Parathyroid adenoma (tissue), 2 donors: ENCODE data around the gene CLIP3.

Experiments
- H2AFZ ChIP-seq: fragments of 300-600 bp; sonication (generic); one replicate; pipeline ENCODE4 v1.7.0; 2017; ENCODE audit warnings: antibody characterized with exemption, mild to moderate bottlenecking
- H3K27ac ChIP-seq: fragments of 300-600 bp; sonication (generic); one replicate; pipeline ENCODE4 v1.7.0; 2017
- H3K27me3 ChIP-seq: fragments of 300-600 bp; sonication (generic); one replicate; pipeline ENCODE4 v1.7.0; 2017; ENCODE audit warnings: low read length; ENCODE audit not compliant: control insufficient read depth, insufficient read depth
- H3K36me3 ChIP-seq: fragments of 300-600 bp; sonication (generic); one replicate; pipeline ENCODE4 v1.7.0; 2017; ENCODE audit warnings: low read length; ENCODE audit not compliant: control insufficient read depth, insufficient read depth
- H3K4me1 ChIP-seq: fragments of 300-600 bp; sonication (generic); one replicate; pipeline ENCODE4 v1.7.0; 2017; ENCODE audit warnings: control low read depth
- H3K4me2 ChIP-seq: fragments of 300-600 bp; sonication (generic); one replicate; pipeline ENCODE4 v1.7.0; 2017; ENCODE audit warnings: low read length
- H3K4me3 ChIP-seq: fragments of 300-600 bp; sonication (generic); one replicate; pipeline ENCODE4 v1.7.0; 2017; ENCODE audit warnings: low read depth, low read length
- H3K79me2 ChIP-seq: fragments of 300-600 bp; sonication (generic); one replicate; pipeline ENCODE4 v1.7.0; 2017; ENCODE audit warnings: control low read depth
- H3K9ac ChIP-seq: fragments of 300-600 bp; sonication (generic); one replicate; pipeline ENCODE4 v1.7.0; 2017; ENCODE audit warnings: mild to moderate bottlenecking
- H3K9me3 ChIP-seq: fragments of 300-600 bp; sonication (generic); one replicate; pipeline ENCODE4 v1.7.0; 2017; ENCODE audit warnings: low read length; ENCODE audit not compliant: control insufficient read depth
- TF ChIP-seq, protein P1 (sequence below): fragments of 300-600 bp; sonication (generic); IDR thresholded peaks from one replicate; pipeline ENCODE4 v1.7.0; 2017; ENCODE audit warnings: antibody characterized with exemption, mild to moderate bottlenecking
- donor health status: primary hyperparathyroidism.

The CLIP3 gene

DNA sequence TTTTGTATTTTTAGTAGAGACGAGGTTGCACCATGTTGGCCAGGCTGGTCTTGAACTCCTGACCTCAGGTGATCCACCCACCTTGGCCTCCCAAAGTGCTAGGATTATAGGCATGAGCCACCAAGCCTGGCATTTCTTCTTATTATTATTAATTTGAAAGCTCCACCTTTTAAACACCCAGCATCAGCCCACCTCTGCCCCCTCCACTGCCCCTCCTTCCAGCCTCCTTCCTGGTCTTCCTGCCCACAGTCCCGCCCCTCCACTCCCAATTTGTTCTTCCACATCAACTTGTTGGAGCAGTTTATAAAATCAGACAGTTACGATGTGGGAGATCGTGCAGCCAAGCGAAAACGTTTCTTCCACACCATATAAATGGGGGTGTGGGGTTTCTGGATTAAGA, 7.8 kb upstream of the CLIP3 start:
- Histone ChIP-seq H2AFZ (no peak overlapping the region), H3K27me3 (no peaks in the 10 kb centered on the region), H3K4me1 (no peaks in the 10 kb centered on the region), H3K9me3 (no peaks in the 10 kb centered on the region), H3K79me2 (peaks cover 7% of the 10 kb centered on the region), H3K27ac (no peak overlapping the region), H3K4me3 (no peak overlapping the region), H3K9ac (no peak overlapping the region), H3K4me2 (no peak overlapping the region), H3K36me3 (no peaks in the 10 kb centered on the region)
- TF ChIP-seq, protein P1, sequence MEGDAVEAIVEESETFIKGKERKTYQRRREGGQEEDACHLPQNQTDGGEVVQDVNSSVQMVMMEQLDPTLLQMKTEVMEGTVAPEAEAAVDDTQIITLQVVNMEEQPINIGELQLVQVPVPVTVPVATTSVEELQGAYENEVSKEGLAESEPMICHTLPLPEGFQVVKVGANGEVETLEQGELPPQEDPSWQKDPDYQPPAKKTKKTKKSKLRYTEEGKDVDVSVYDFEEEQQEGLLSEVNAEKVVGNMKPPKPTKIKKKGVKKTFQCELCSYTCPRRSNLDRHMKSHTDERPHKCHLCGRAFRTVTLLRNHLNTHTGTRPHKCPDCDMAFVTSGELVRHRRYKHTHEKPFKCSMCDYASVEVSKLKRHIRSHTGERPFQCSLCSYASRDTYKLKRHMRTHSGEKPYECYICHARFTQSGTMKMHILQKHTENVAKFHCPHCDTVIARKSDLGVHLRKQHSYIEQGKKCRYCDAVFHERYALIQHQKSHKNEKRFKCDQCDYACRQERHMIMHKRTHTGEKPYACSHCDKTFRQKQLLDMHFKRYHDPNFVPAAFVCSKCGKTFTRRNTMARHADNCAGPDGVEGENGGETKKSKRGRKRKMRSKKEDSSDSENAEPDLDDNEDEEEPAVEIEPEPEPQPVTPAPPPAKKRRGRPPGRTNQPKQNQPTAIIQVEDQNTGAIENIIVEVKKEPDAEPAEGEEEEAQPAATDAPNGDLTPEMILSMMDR, result no peak

DNA sequence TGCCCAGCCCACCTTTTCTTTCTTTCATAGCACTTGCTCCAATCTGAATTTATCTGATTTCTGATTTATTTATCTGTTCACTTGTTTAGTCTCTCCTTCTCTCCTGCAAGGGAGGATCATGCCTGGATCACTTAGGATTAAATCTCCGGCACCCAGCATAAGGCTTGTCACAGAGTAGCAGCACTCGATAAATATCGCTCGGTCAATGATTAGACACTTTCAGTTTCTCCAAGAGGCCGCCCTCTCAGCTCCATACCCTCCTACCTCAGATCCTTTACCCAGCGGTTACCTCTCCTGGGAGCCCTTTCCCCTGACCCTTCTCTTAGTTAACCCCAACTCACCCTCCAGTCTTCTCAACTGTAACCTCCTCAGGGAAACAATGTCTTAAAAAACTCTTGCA, 1.4 kb downstream of the CLIP3 start:
- Histone ChIP-seq H3K4me2 (no peak overlapping the region), H3K9ac (no peak overlapping the region), H3K4me1 (peaks cover 3% of the 10 kb centered on the region), H3K36me3 (no peaks in the 10 kb centered on the region), H3K27me3 (no peaks in the 10 kb centered on the region), H3K4me3 (no peak overlapping the region), H2AFZ (no peak overlapping the region), H3K9me3 (no peaks in the 10 kb centered on the region), H3K27ac (no peak overlapping the region), H3K79me2 (no peaks in the 10 kb centered on the region)
- TF ChIP-seq, protein P1, result no peak

DNA sequence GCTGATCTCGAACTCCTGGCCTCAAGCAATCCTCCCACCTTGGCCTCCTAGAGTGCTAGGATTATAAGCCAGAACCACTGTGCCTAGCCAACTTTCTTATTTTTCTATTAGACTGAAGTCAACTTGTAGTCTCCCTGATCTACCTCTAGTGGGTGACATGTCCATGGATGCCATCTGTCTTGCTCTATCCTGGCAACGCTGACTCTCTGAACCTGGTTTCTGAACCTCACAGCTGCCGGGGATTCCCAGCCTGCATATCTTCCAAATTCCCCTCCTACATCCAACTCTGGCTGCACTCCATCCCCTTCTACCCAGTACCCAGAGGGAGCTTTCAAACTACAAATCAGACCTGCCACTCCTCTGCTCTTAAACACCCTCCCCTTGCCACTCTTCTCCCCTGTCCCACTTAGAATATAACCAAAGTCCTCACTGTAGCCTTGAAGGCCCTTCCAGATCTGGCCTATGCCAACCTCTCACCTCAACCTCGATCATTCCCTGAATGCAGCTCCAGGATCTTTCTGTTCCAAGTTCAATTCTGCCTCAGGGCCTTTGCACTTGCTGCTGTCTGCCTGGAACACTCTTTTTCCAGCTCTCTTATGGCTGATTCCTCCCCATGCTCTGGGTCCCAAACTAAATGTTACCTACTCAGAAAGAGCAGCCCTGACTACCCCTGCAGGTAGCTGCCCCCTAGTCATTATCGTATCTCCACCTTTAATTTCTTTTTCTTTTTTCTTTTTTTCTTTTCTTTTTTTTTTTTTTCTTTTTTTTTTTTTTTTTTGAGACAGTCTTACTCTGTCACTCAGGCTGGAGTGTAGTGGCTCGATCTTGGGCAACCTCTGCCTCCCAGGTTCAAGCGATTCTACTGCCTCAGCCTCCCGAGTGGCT, 2.2 kb downstream of the CLIP3 start:
- H3K79me2 ChIP-seq, result no peaks in the 10 kb centered on the region
- no peaks in the 10 kb centered on the region for H3K36me3 ChIP-seq
- TF ChIP-seq, protein P1, result peak; percentile 15
- no peak overlapping the region for H3K27ac ChIP-seq
- H3K9ac ChIP-seq, result no peak overlapping the region
- no peak overlapping the region for H3K4me3 ChIP-seq
- no peak overlapping the region for H2AFZ ChIP-seq
- H3K9me3 ChIP-seq, result no peaks in the 10 kb centered on the region
- no peaks in the 10 kb centered on the region for H3K27me3 ChIP-seq
- no peak overlapping the region for H3K4me2 ChIP-seq
- H3K4me1 ChIP-seq, result peaks cover 3% of the 10 kb centered on the region

DNA sequence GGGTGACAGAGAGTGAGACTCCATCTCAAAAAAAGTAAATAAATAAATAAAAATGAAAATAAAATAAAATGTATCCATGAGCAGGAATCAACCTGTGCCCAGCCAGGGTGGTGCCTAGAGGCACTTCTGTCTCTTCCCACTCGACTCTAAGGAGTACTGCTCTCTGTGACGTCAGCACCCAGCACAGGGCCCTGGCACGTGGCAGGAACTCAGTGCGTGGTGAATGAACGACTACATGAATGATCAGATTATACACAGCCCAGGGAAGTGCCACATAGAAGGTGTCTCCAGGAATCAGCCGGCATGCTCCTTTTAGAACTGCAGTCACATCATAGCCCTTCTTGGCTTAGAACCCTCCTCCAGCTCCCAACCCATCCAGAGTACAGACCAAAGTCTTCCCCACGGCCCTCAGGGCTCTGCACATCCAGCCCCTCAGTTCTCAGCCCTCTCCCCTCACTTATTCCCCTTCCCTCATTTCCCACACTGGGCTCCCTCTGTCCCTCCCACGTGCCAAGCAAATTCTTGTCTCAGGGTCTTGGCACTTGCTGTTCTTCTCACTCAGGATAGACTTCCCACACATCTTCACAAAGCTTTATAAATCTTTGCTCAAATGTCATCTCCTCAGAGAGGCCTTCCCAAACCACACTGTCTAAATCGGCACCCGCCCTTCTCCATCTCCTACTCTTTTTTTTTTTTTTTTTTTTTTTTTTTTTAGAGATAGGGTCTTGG, 4.2 kb downstream of the CLIP3 start:
- no peaks in the 10 kb centered on the region for H3K79me2 ChIP-seq
- no peak overlapping the region for H3K4me2 ChIP-seq
- H3K9me3 ChIP-seq, result no peaks in the 10 kb centered on the region
- no peak overlapping the region for H2AFZ ChIP-seq
- no peaks in the 10 kb centered on the region for H3K36me3 ChIP-seq
- no peaks in the 10 kb centered on the region for H3K27me3 ChIP-seq
- no peak overlapping the region for H3K9ac ChIP-seq
- no peak overlapping the region for H3K27ac ChIP-seq
- TF ChIP-seq, protein P1, result no peak
- no peak overlapping the region for H3K4me3 ChIP-seq
- peaks cover 3% of the 10 kb centered on the region for H3K4me1 ChIP-seq
